Fibroblast of skin of right quadriceps (primary cell): ENCODE measurements around the gene CCDC92B.
"Not testable (repeated sequence)": the region's sequence is repeated elsewhere in the genome, so short reads cannot be mapped to it uniquely, and the experiment has no call there.

Source experiments
- DNase-seq: peaks from one replicate; pipeline ENCODE4 v3.0.0-alpha.2; 2013

Gene CCDC92B

GRCh38 chr17:2701996-2702741, 47.3 kb downstream of the CCDC92B start:
- DNase-seq, result no peak

DNA sequence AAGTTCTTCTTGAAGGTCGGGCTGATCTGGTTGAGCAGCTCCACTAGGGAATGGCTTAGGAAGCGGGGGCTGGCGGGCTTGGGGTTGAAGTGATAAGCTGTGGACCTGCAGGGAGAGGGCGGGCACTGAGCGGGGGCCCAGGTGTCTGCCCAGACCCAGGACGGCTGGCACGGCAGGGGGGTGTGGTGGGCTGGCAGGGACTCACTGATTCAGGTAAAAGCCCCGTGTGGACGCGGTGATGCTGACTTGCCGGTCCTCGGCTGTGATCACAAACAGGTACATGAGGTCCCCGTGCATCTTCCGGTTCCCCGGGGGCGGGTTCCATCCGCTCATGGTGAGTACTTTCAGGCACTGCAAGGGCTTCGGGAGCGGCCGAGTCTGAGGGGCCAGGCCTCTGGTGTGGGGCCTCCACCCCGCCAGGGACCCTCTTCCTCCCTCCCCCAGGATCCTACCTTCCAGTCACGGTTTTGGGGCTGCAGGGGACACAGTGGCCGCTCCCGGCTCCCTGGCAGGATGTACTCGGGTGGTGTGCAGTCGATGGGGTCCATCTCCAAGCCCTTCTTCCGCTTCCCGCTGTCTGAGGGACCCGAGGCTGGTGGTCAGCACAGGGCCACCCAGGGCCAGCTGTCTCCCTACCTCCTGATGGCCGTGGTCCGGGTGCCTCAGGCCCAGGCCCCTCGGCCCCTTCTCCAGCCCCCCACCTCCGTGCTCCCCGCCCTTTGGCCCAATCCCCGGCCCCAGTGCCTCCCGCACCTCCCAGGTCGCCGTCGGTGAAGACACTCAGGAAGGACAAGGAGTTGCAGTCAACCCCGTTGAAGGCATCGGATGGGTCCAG, 48.1 kb downstream of the CCDC92B start:
- DNase-seq, result no peak

DNA sequence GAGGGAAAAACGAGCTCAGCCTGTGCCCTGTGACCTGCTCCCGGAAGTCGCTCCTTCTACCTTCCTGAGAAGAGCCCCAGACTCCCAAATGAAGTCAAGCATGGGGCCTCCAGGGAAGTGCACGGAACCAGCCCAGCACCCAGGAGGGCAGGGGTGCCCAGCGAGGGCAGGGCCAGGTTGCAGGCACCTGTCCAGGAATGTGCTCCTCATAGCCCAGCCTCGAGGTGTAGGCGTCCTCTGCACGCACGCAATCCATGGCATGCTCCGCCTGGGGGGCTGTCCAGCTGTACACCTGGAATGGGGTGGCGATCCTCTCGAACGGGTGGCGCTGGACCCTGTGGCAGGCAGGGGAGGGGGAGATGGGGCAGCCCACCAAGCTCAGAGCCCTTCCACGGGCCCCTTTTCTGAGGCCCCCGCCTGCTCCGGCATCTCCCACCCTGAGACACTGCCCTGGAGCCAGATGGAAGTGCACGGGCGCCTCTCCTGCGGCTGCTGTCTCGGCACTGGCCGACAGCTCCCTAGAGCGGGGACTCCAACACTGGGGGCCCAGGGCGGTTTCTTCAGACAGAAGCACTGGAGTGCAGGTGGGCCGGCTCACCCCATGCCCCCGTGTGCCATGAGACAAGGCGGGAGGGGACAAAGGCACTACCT, 48.8 kb downstream of the CCDC92B start:
- DNase-seq, result no peak

- DNase-seq, result no peak
These were observed 49.4 kb downstream of the CCDC92B start for GRCh38 chr17:2700030-2700490.

DNA sequence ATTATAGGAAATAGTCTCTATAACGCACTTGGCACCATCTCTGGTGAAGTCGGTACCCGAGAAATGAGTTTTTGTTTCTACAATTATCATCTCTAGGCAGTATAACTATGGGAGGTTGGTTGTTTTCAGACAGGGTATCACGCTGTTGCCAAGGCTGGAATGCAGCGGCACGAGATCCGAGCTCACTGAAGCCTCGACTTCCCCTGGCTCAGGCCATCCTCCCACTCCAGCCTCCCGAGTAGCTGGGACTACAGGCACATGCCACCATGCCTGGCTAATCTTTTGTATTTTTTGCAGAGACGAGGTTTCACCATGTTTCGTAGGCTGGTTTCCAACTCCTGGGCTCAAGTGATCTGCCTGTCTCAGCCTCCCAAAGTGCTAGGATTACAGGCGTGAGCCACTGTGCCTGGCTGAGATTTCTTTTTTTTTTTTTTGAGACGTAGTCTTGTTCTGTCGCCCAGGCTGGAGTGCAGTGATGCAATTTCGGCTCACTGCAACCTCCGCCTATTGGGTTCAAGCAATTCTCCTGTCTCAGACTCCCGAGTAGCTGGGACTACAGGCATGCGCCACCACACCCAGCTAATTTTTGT, 50.1 kb downstream of the CCDC92B start:
- not testable (repeated sequence) for DNase-seq

- DNase-seq, result no peak
These were observed 51.8 kb downstream of the CCDC92B start for GRCh38 chr17:2697611-2698162.

DNA sequence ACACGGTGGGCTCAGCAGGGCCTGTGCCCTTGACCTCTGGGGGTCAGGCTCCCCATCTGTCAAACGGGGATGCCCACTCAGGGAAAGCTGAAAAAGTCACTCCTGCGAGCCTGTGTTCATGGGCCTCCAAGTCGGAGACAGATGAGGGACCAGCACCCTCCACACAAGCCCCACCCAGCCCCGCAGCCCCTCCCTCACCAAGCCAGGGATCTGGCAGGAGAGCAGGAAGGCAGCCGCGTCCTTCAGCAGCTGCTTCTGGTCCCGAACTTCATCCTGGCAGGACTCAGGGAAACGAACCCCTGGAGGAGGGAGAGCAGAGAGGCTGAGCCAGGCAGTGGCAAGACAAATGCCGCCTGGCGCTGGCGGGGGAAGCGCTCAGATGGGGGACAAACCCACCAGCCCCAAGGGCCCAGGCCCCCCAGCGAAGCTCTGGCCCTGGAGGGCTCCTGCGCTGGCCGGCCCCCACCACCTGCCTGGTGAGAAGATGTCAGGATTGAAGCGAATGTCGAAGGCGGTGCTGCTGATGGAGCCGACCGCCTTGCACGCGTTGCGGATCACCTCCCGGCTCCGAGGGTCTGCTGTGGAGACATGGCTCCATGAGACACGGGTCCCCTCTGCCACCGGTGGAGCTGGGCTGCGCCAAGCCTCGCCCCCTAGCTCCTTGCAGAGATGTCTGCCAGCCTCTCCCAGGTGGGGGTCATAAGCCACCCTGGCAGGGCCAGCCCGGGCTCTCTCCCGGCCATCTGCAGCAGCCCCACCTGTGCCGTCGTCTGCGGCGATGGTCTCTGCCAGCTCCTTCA, 53.3 kb downstream of the CCDC92B start:
- DNase-seq, result no peak

DNA sequence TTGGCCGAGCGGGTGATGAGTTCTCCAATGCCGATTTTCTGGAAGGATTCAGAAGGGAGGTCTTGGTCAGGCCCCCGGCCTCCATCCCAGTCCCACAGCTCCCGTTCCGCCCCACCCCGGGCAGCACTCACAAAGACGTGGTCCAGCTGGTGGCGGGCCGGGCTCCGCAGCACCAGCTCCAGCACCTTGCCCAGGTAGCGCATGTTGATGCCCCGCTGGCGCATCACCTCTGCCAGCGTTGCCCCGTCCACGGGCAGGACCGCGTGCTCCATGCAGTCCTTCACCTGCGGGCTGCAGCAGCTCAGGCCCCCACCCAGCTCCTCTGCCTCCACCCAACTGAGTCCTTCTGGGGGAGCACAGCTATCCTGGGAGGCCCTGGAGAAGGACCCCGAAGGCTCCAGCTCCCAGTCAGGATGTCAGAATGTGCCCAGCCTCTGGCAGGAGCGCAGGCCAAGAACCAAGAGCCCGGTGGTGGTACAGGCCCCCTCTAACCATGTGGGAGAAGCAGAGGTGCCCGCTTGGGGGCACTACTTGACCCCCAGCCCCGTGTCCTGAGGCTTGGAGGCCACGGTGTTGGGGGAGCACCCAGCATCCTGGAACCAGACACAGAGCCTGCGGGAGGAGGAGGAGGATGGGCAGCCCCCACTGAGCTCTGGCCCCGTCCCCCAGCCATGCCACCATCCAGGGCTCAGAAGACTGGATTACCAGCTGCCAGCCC, 54.0 kb downstream of the CCDC92B start:
- no peak for DNase-seq

GRCh38 chr17:2694381-2695242, 54.8 kb downstream of the CCDC92B start:
- DNase-seq, result no peak

GRCh38 chr17:2693561-2694380, 55.7 kb downstream of the CCDC92B start:
- DNase-seq, result no peak

GRCh38 chr17:2692781-2693135, 56.7 kb downstream of the CCDC92B start:
- no peak for DNase-seq

DNA sequence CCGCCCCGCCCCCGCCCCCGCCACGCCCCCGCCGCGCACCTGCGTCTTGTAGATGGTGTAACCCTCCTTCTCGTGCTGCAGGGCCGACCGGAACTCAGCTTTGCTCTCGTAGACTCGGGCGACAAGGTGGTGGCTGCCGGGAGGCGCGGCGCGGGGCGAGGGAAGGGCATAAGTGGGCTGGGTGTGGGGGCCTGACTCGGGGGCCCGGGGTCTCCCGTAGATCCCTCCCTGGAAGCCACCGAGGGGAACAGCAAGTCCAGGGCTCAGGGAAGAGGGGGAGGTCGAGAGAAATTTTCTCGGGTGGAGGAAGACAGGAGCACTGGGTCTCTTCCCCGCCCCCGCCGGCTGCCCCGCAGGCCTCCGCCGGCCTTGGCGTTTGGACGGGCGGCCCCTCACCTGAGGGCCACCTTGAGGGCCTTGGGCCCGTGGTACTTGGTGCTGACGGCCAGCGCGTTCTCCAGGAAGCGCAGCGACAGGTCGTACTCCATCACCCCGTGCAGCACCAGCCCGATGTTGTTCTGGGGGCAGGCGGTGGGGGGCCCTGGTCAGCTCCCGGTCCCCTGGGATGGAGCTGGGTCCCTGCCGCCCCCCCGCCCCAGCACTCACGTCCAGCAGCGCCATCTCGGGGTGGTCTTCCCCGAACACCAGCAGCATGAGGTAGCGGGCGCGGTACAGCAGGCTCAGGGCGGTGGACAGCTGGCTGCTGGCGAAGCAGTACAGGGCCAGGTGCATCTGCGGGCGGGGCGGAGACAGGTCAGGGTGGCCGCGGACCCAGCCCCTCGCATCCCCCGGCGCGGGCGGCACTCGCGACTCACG, 57.3 kb downstream of the CCDC92B start:
- no peak for DNase-seq

DNA sequence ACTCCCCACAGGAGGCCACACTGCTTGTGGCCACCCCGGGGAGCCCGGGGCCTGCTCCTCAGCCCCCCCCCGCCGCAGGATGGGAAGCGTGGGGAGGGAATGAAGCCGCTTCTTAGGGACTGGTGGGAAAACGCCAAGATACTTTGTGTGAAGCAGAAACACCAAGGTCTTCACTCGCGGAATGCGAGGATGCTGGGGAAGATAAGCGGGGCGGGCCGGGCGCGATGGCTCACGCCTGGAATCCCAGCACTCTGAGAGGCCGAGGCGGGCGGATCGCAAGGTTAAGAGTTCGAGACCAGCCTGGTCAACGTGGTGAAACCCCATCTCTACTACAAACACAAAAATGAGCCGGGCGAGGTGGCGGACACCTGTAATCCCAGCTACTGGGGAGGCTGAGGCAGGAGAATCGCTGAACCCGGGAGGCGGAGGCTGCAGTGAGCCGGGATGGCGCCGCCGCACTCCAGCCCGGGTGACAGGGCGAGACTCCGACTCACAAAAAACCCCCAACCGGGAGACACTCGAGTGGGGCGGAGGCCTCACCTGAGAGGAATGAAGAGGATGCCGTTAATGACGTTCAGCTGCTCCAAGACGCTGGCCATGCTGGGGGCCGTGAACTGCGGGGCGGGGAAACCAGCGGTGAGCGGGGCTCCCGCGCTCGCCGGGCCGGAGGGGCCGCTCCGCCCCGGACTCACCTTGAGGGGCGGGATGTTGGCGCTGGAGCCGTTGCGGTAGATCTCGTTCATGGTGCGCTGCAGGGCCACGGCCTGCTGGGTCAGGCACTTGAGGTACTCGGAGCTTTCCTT, 58.2 kb downstream of the CCDC92B start:
- no peak for DNase-seq

GRCh38 chr17:2690165-2691068, 59.0 kb downstream of the CCDC92B start:
- no peak for DNase-seq

- DNase-seq, result no peak
These were observed 59.9 kb downstream of the CCDC92B start for GRCh38 chr17:2689411-2690164.
